IMR-90 (cell line): ENCODE measurements around the gene TTC28. TPM values are rescaled to one million over a fixed set of nuclear protein-coding genes. Genes with fewer than 3 reads are reported as not detected.
A peak's percentile ranks its signal among the peaks of the same experiment; 100 is the strongest.

ENCODE experiments used
- ATAC-seq: fragments of 200-7000 bp; cut with Tn5 transposase; 2 replicates; pipeline ENCODE4 v1.9.1; 2020; ENCODE audit warnings: low read depth, mild to moderate bottlenecking, moderate library complexity
- BruUV-seq: library from RNA; stranded (reverse); fragments of 400-500 nt; replicated peaks from 2 replicates; lab custom pipeline; 2021; lab: Mats Ljungman, UMichigan
- CTCF ChIA-PET: fragments of 300-600 bp; formaldehyde crosslinking; extraction: SDS; loops from one replicate; lab custom pipeline; 2021; ENCODE audit warnings: antibody characterized with exemption; lab: Yijun Ruan, JAX
- POLR2A ChIA-PET: fragments of 300-600 bp; sonication (Branson Sonifier 250); formaldehyde crosslinking; loops from one replicate; lab custom pipeline; 2022; ENCODE audit warnings: antibody characterized with exemption; ENCODE audit not compliant: unreplicated experiment; lab: Charles Lee
- DNase-seq: peaks from one replicate; pipeline ENCODE4 v3.0.0; 2013
- H2AFZ ChIP-seq: replicated peaks from 2 replicates; pipeline ENCODE3; 2013; ENCODE audit warnings: low read length, mild to moderate bottlenecking; ENCODE audit not compliant: poor library complexity
- H2AK5ac ChIP-seq: 2 replicates; pipeline ENCODE4 v1.6.1; 2013; ENCODE audit warnings: low read depth, low read length, inconsistent platforms
- H2AK9ac ChIP-seq: replicated peaks from 2 replicates; pipeline ENCODE3; 2013; ENCODE audit warnings: mild to moderate bottlenecking, low read depth, low read length, moderate library complexity; ENCODE audit not compliant: poor library complexity
- H2BK120ac ChIP-seq: 2 replicates; pipeline ENCODE4 v1.6.1; 2013; ENCODE audit warnings: low read depth, low read length, inconsistent platforms
- H2BK15ac ChIP-seq: 3 replicates; pipeline ENCODE4 v1.6.1; 2013; ENCODE audit warnings: low read depth, low read length, inconsistent platforms
- H2BK20ac ChIP-seq: 2 replicates; pipeline ENCODE4 v1.6.1; 2013; ENCODE audit warnings: low read depth, mild to moderate bottlenecking, inconsistent platforms, low read length, moderate library complexity
- H2BK5ac ChIP-seq: 2 replicates; pipeline ENCODE4 v1.6.1; 2013; ENCODE audit warnings: mild to moderate bottlenecking, low read depth, low read length, inconsistent platforms; ENCODE audit not compliant: poor library complexity, severe bottlenecking
- H3K14ac ChIP-seq: replicated peaks from 2 replicates; pipeline ENCODE4 v1.6.1; 2013; ENCODE audit warnings: low read depth, low read length, inconsistent platforms
- H3K18ac ChIP-seq: 2 replicates; pipeline ENCODE4 v1.6.1; 2013; ENCODE audit warnings: low read depth, low read length, control low read depth
- H3K23ac ChIP-seq: 2 replicates; pipeline ENCODE4 v1.6.1; 2013; ENCODE audit warnings: low read depth, low read length, inconsistent platforms
- H3K27ac ChIP-seq: 2 replicates; pipeline ENCODE4 v1.5.1; 2013; ENCODE audit warnings: mild to moderate bottlenecking, control low read depth, low read length; ENCODE audit not compliant: insufficient read depth
- H3K27me3 ChIP-seq: 2 replicates; pipeline ENCODE4 v1.6.1; 2013; ENCODE audit warnings: low read length; ENCODE audit not compliant: control insufficient read depth, insufficient read depth
- H3K36me3 ChIP-seq: 2 replicates; pipeline ENCODE4 v1.6.1; 2013; ENCODE audit warnings: low read length, mixed read lengths; ENCODE audit not compliant: control insufficient read depth, insufficient read depth
- H3K4ac ChIP-seq: 2 replicates; pipeline ENCODE4 v1.6.1; 2013; ENCODE audit warnings: low read depth, low read length, inconsistent platforms
- H3K4me1 ChIP-seq: 2 replicates; pipeline ENCODE4 v1.6.1; 2013; ENCODE audit warnings: low read length, mixed read lengths; ENCODE audit not compliant: control insufficient read depth, insufficient read depth
- H3K4me2 ChIP-seq: 2 replicates; pipeline ENCODE4 v1.6.1; 2013; ENCODE audit warnings: low read depth, mild to moderate bottlenecking, control low read depth, low read length, moderate library complexity
- H3K4me3 ChIP-seq: 2 replicates; pipeline ENCODE4 v1.5.1; 2013; ENCODE audit warnings: low read depth, mild to moderate bottlenecking, control low read depth, low read length, moderate library complexity; ENCODE audit not compliant: insufficient read depth
- H3K56ac ChIP-seq: 2 replicates; pipeline ENCODE4 v1.6.1; 2013; ENCODE audit warnings: low read length, inconsistent platforms; ENCODE audit not compliant: insufficient read depth; ENCODE audit errors: extremely low read depth
- H3K79me1 ChIP-seq, 2 experiments: 2 replicates each; pipeline ENCODE4 v1.6.1; 2013; ENCODE audit warnings: low read length in 2 of 2, inconsistent platforms in 1 of 2, low read depth in 1 of 2
- H3K9ac ChIP-seq: 2 replicates; pipeline ENCODE4 v1.6.1; 2013; ENCODE audit warnings: low read depth, low read length, control low read depth
- H3K9me1 ChIP-seq: 2 replicates; pipeline ENCODE4 v1.6.1; 2013; ENCODE audit warnings: low read length, inconsistent platforms; ENCODE audit not compliant: insufficient read depth
- H3K9me3 ChIP-seq: 2 replicates; pipeline ENCODE4 v1.6.1; 2013; ENCODE audit warnings: low read length; ENCODE audit not compliant: control insufficient read depth, insufficient read depth
- H4K20me1 ChIP-seq: 2 replicates; pipeline ENCODE4 v1.6.1; 2013; ENCODE audit warnings: low read length, inconsistent platforms; ENCODE audit not compliant: insufficient read depth
- H4K5ac ChIP-seq: 2 replicates; pipeline ENCODE4 v1.6.1; 2013; ENCODE audit warnings: mild to moderate bottlenecking, low read depth, low read length, control low read depth
- H4K8ac ChIP-seq, 2 experiments: 2 replicates each; pipeline ENCODE4 v1.6.1; 2013; ENCODE audit warnings: low read depth in 2 of 2, low read length in 2 of 2, control low read depth in 1 of 2, inconsistent platforms in 1 of 2
- H4K91ac ChIP-seq: 2 replicates; pipeline ENCODE4 v1.6.1; 2013; ENCODE audit warnings: low read depth, low read length, inconsistent platforms; ENCODE audit not compliant: insufficient read depth
- CEBPB ChIP-seq: IDR thresholded peaks from 2 replicates; pipeline ENCODE4 v1.6.1; 2012; ENCODE audit warnings: low read depth, low read length, improper control_type of control experiment
- FOS ChIP-seq: fragments of 150-350 bp; IDR thresholded peaks from 2 replicates; pipeline ENCODE4 v1.6.1; 2016; ENCODE audit warnings: low read depth, low read length
- MAFK ChIP-seq: IDR thresholded peaks from 2 replicates; pipeline ENCODE4 v1.6.1; 2012; ENCODE audit warnings: low read depth, low read length, improper control_type of control experiment
- MXI1 ChIP-seq: IDR thresholded peaks from 2 replicates; pipeline ENCODE4 v1.6.1; 2012; ENCODE audit warnings: low read depth, mild to moderate bottlenecking, low read length, moderate library complexity, borderline replicate concordance
- NFE2L2 ChIP-seq: fragments of 150-350 bp; IDR thresholded peaks from 2 replicates; pipeline ENCODE4 v1.6.1; 2016; ENCODE audit warnings: low read depth, mild to moderate bottlenecking, low read length
- SMC3 ChIP-seq: fragments of 150-350 bp; IDR thresholded peaks from 2 replicates; pipeline ENCODE4 v1.6.1; 2016; ENCODE audit warnings: low read depth, mild to moderate bottlenecking, antibody characterized with exemption, low read length, moderate library complexity
- WGBS, 2 experiments: methylation state at CpG; one replicate each; pipeline versions ENCODE4 v1.1.5 to v1.1.7; 2013; ENCODE audit warnings: missing lambda C conversion rate in 2 of 2; ENCODE audit not compliant: insufficient read length in 1 of 2; ENCODE audit errors: extremely low coverage in 2 of 2; 5-methylcytosine and 5-hydroxymethylcytosine counted together
- dilution Hi-C: fragments of 300-500 bp; cut with HindIII; formaldehyde crosslinking; loops from one replicate; pipeline ENCODE4 v1.14.3; 2018; ENCODE audit warnings: low sequenced_read_pairs; ENCODE audit not compliant: unreplicated experiment
- in situ Hi-C: fragments of 300-500 bp; cut with MboI; formaldehyde crosslinking; loops from 3 replicates; pipeline ENCODE4 v1.14.3; 2019; ENCODE audit warnings: low sequenced_read_pairs, inconsistent platforms, mixed read lengths
- intact Hi-C: fragments of 100-400 bp; cut with micrococcal nuclease; formaldehyde crosslinking; loops from 2 replicates; pipeline ENCODE4 v1.10.0; 2022
- polyA plus RNA-seq, 3 experiments: library from polyadenylated mRNA; depleted of rRNA; stranded (reverse); fragments of >200 nt; gene quantifications; 2 replicates each; pipeline ENCODE4 v1.2.3, GENCODE V29; 2012; ENCODE audit warnings: low replicate concordance in 1 of 3
- total RNA-seq: library from RNA; depleted of rRNA; stranded (reverse); fragments of >200 nt; gene quantifications from 2 replicates; pipeline ENCODE4 v1.2.3, GENCODE V29; 2012

TTC28 gene
- total and polyA plus RNA-seq, 2 of the 4 experiments (the other 2 are of a cell fraction) = 5.6 to 13.3 TPM

GRCh38 chr22:28674121-28674563, 5.5 kb downstream of the TTC28 start:
- H3K36me3 ChIP-seq = no peaks in the 10 kb centered on the region
- in situ Hi-C loops (no loop called here), intact Hi-C loops (no loop called here), dilution Hi-C loops (no loop called here)
- H3K4me3 ChIP-seq = no peak overlapping the region
- peaks cover 1% of the 10 kb centered on the region; the same call in 1 of the 2 replicates for H3K4me1 ChIP-seq
- peak; percentile 43 for DNase-seq
- no peak overlapping the region for H4K91ac ChIP-seq
- 0 out of 2 replicates have a peak, but pooled peaks cover 4% of the 10 kb centered on the region for H3K9me1 ChIP-seq
- no peak overlapping the region for H2AFZ ChIP-seq
- H3K4me2 ChIP-seq = no peak overlapping the region
- H2BK20ac ChIP-seq = no peak overlapping the region
- H3K79me1 ChIP-seq = peaks cover 5 to 18% of the 10 kb centered on the region in 2 experiments
- H3K14ac ChIP-seq = no peak overlapping the region
- no peak overlapping the region for H4K5ac ChIP-seq
- no peak overlapping the region for H3K9ac ChIP-seq
- no peak overlapping the region for H2AK5ac ChIP-seq
- H3K27ac ChIP-seq = no peak overlapping the region
- H2BK15ac ChIP-seq = no peak overlapping the region
- ChIA-PET CTCF (no interaction called here), POLR2A (no interaction called here)
- H4K20me1 ChIP-seq = peaks cover 9% of the 10 kb centered on the region; the same call in 1 of the 2 replicates
- H3K27me3 ChIP-seq = no peaks in the 10 kb centered on the region
- H2BK5ac ChIP-seq = no peak overlapping the region
- TF ChIP-seq NFE2L2 (no peak), MAFK (no peak), MXI1 (no peak), CEBPB (no peak), FOS (no peak), SMC3 (no peak)
- no peak overlapping the region for H4K8ac ChIP-seq
- peak; percentile 37; the same call in 1 of the 2 replicates for ATAC-seq
- H2AK9ac ChIP-seq = no peak overlapping the region
- H3K23ac ChIP-seq = no peak overlapping the region
- H3K56ac ChIP-seq = no peak overlapping the region
- no peak overlapping the region for H3K18ac ChIP-seq
- H3K4ac ChIP-seq = no peak overlapping the region
- no TSS peak for BruUV-seq
- WGBS, 2 experiments = no CpG with 5 or more reads among the region's 3 CpGs
- H3K9me3 ChIP-seq = peaks cover 5% of the 10 kb centered on the region; the same call in 1 of the 2 replicates
- no peak overlapping the region for H2BK120ac ChIP-seq
